GM12878 (cell line): ENCODE measurements around the gene DARS1. TPM values are rescaled to one million over a fixed set of nuclear protein-coding genes. Genes with fewer than 3 reads are reported as not detected.
A peak's percentile ranks its signal among the peaks of the same experiment; 100 is the strongest.

Source experiments
- CREM ChIP-seq: IDR thresholded peaks from 2 replicates; pipeline ENCODE4 v1.6.1; 2014; ENCODE audit warnings: antibody characterized with exemption, low read depth
- ETV6 ChIP-seq, 2 experiments: fragments of 450-650 bp in 1 of 2; IDR thresholded peaks in 1 of 2; conservative IDR thresholded peaks in 1 of 2; 2 replicates each; pipeline ENCODE4 v1.6.1; 2014; ENCODE audit warnings: antibody characterized with exemption in 1 of 2, borderline replicate concordance in 1 of 2, low read depth in 1 of 2, mild to moderate bottlenecking in 1 of 2, moderate library complexity in 1 of 2
- FOXM1 ChIP-seq: IDR thresholded peaks from 2 replicates; pipeline ENCODE4 v1.6.1; 2012; ENCODE audit warnings: low read depth, mild to moderate bottlenecking, inconsistent platforms, low read length, moderate library complexity
- GABPA ChIP-seq: IDR thresholded peaks from 2 replicates; pipeline ENCODE4 v1.6.1; 2014; ENCODE audit warnings: antibody characterized with exemption, low read depth, mild to moderate bottlenecking, inconsistent platforms
- HDAC2 ChIP-seq: fragments of 200-600 bp; sonication (generic); IDR thresholded peaks from 2 replicates; pipeline ENCODE4 v1.6.1; 2017
- IKZF2 ChIP-seq, 2 experiments: fragments of 450-650 bp; IDR thresholded peaks; 2 replicates each; pipeline ENCODE4 v1.6.1; 2017; ENCODE audit warnings: mild to moderate bottlenecking in 2 of 2, moderate library complexity in 2 of 2
- MTA2 ChIP-seq: fragments of 450-650 bp; IDR thresholded peaks from 2 replicates; pipeline ENCODE4 v1.6.1; 2016; ENCODE audit warnings: low read depth, mild to moderate bottlenecking, moderate library complexity
- MYC ChIP-seq: IDR thresholded peaks from 2 replicates; pipeline ENCODE4 v1.6.1; 2011; ENCODE audit warnings: mild to moderate bottlenecking, low read length, moderate library complexity, inconsistent platforms; ENCODE audit not compliant: insufficient read depth, insufficient replicate concordance, insufficient read length, severe bottlenecking
- NFIC ChIP-seq: IDR thresholded peaks from 2 replicates; pipeline ENCODE4 v1.6.1; 2012; ENCODE audit warnings: low read depth, mild to moderate bottlenecking, inconsistent platforms, low read length, moderate library complexity
- RCOR1 ChIP-seq: conservative IDR thresholded peaks from 2 replicates; pipeline ENCODE4 v1.6.1; 2012; ENCODE audit warnings: low read depth, low read length, improper control_type of control experiment
- SMAD5 ChIP-seq: IDR thresholded peaks from 2 replicates; pipeline ENCODE4 v1.6.1; 2016; ENCODE audit warnings: antibody characterized with exemption, low read depth
- SMC3 ChIP-seq: IDR thresholded peaks from 2 replicates; pipeline ENCODE4 v1.6.1; 2011; ENCODE audit warnings: low read length, improper control_type of control experiment, borderline replicate concordance
- SP1 ChIP-seq: IDR thresholded peaks from one replicate; pipeline ENCODE4 v1.6.1; 2011; ENCODE audit warnings: low read depth, low read length
- SUZ12 ChIP-seq: fragments of 200-600 bp; sonication (generic); IDR thresholded peaks from one replicate; pipeline ENCODE4 v1.6.1; 2018; ENCODE audit warnings: antibody characterized with exemption, mild to moderate bottlenecking; ENCODE audit not compliant: unreplicated experiment
- TARDBP ChIP-seq: IDR thresholded peaks from 2 replicates; pipeline ENCODE4 v1.6.1; 2016; ENCODE audit warnings: borderline replicate concordance
- polyA plus RNA-seq, 11 experiments: library from polyadenylated mRNA; depleted of rRNA in 4 of 11; unstranded in 6 of 11; stranded (reverse) in 5 of 11; fragments of >200 nt; fragmentation: Nextera tagmentation in 4 of 11; fragmentation: Illumina TruSeq in 1 of 11; extraction: Ambion mirVana in 4 of 11; extraction: Trizol in 1 of 11; gene quantifications; 1 replicate in 1 of 11; 2 replicates in 10 of 11; pipeline versions ENCODE4 v1.2.1 to v1.2.3, GENCODE V29; 2011 to 2016; ENCODE audit warnings: inconsistent platforms in 2 of 11, missing spikeins in 2 of 11, low read depth in 1 of 11
- total RNA-seq, 4 experiments: library from RNA; depleted of rRNA in 3 of 4; stranded (reverse); fragments of >200 nt in 3 of 4; fragmentation: Illumina TruSeq in 1 of 4; extraction: Trizol in 1 of 4; gene quantifications; 2 replicates each; pipeline versions ENCODE4 v1.2.1 to v1.2.3, GENCODE V29; 2013 to 2021
- TF ChIP-seq, protein P1 (sequence below): fragments of 150-350 bp; IDR thresholded peaks from 2 replicates; pipeline ENCODE4 v1.6.1; 2014; ENCODE audit warnings: mild to moderate bottlenecking, low read depth, low read length
- TF ChIP-seq, protein P2 (sequence below): IDR thresholded peaks from 2 replicates; pipeline ENCODE4 v1.6.1; 2012; ENCODE audit warnings: low read depth, low read length, improper control_type of control experiment
- TF ChIP-seq, protein P3 (sequence below): IDR thresholded peaks from 2 replicates; pipeline ENCODE4 v1.6.1; 2012; ENCODE audit warnings: mild to moderate bottlenecking, low read depth, low read length
- TF ChIP-seq, protein P4 (sequence below): IDR thresholded peaks from 2 replicates; pipeline ENCODE4 v1.6.1; 2011; ENCODE audit warnings: borderline replicate concordance, low read depth, mild to moderate bottlenecking, moderate library complexity, mixed read lengths, low read length; ENCODE audit not compliant: insufficient read depth; ENCODE audit errors: extremely low read length
- TF ChIP-seq, protein P5 (sequence below): fragments of 450-650 bp; IDR thresholded peaks from 2 replicates; pipeline ENCODE4 v1.6.1; 2017; ENCODE audit warnings: mild to moderate bottlenecking, moderate library complexity

Gene DARS1
- total and polyA plus RNA-seq, 10 of the 15 experiments (the other 5 are each of a cell fraction or from before 2014, with no cell fraction given), result 91.0 to 387 (median 137) TPM

DNA sequence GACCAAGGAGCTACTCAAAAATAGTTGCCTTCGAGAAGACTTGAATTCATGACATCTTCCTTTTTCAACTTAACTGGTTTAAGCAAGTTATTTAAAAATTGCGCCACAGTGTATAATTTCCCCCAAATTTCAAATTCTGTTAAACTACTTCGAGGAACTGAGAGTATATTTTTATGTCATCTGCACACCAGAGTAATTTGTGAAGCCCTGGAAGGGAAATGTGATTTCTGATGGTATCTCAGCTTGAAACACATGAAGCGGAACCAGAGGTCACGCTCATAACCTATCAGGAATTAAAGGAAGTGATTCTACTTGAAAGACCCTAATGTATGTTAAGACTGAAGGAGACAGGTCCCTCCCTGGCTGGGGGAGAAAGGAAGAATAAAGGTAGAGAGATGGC is 33.9 kb upstream of the DARS1 start (continued):
- TF ChIP-seq, protein P1, sequence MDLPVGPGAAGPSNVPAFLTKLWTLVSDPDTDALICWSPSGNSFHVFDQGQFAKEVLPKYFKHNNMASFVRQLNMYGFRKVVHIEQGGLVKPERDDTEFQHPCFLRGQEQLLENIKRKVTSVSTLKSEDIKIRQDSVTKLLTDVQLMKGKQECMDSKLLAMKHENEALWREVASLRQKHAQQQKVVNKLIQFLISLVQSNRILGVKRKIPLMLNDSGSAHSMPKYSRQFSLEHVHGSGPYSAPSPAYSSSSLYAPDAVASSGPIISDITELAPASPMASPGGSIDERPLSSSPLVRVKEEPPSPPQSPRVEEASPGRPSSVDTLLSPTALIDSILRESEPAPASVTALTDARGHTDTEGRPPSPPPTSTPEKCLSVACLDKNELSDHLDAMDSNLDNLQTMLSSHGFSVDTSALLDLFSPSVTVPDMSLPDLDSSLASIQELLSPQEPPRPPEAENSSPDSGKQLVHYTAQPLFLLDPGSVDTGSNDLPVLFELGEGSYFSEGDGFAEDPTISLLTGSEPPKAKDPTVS, result no peak
- TF ChIP-seq GABPA (no peak), TARDBP (no peak), CREM (peak; percentile 73), MTA2 (peak; percentile 88), SMC3 (no peak), HDAC2 (no peak), ETV6 (conservative IDR thresholded peaks at IDR 0.05 in 1 of 2, IDR thresholded peaks at IDR 0.05 in 1 of 2; ENCODE audit: borderline replicate concordance in 1 of 2, low read depth in 1 of 2) (peak in 1 of 2 experiments; percentile 73; a peak in 1 of 4 replicates), IKZF2 (IDR thresholded peaks at IDR 0.05) (peak; percentile 83 to 84; a peak in 3 of 4 replicates), SMAD5 (no peak), SP1 (no peak), RCOR1 (no peak), MYC (no peak), SUZ12 (no peak), NFIC (peak; percentile 86), FOXM1 (peak; percentile 68; the same call in 1 of the 2 replicates)
- TF ChIP-seq, protein P2, sequence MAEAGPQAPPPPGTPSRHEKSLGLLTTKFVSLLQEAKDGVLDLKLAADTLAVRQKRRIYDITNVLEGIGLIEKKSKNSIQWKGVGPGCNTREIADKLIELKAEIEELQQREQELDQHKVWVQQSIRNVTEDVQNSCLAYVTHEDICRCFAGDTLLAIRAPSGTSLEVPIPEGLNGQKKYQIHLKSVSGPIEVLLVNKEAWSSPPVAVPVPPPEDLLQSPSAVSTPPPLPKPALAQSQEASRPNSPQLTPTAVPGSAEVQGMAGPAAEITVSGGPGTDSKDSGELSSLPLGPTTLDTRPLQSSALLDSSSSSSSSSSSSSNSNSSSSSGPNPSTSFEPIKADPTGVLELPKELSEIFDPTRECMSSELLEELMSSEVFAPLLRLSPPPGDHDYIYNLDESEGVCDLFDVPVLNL, result peak; percentile 84
- TF ChIP-seq, protein P3, sequence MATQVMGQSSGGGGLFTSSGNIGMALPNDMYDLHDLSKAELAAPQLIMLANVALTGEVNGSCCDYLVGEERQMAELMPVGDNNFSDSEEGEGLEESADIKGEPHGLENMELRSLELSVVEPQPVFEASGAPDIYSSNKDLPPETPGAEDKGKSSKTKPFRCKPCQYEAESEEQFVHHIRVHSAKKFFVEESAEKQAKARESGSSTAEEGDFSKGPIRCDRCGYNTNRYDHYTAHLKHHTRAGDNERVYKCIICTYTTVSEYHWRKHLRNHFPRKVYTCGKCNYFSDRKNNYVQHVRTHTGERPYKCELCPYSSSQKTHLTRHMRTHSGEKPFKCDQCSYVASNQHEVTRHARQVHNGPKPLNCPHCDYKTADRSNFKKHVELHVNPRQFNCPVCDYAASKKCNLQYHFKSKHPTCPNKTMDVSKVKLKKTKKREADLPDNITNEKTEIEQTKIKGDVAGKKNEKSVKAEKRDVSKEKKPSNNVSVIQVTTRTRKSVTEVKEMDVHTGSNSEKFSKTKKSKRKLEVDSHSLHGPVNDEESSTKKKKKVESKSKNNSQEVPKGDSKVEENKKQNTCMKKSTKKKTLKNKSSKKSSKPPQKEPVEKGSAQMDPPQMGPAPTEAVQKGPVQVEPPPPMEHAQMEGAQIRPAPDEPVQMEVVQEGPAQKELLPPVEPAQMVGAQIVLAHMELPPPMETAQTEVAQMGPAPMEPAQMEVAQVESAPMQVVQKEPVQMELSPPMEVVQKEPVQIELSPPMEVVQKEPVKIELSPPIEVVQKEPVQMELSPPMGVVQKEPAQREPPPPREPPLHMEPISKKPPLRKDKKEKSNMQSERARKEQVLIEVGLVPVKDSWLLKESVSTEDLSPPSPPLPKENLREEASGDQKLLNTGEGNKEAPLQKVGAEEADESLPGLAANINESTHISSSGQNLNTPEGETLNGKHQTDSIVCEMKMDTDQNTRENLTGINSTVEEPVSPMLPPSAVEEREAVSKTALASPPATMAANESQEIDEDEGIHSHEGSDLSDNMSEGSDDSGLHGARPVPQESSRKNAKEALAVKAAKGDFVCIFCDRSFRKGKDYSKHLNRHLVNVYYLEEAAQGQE, result no peak
- TF ChIP-seq, protein P4, sequence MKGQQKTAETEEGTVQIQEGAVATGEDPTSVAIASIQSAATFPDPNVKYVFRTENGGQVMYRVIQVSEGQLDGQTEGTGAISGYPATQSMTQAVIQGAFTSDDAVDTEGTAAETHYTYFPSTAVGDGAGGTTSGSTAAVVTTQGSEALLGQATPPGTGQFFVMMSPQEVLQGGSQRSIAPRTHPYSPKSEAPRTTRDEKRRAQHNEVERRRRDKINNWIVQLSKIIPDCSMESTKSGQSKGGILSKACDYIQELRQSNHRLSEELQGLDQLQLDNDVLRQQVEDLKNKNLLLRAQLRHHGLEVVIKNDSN, result no peak
- TF ChIP-seq, protein P5, sequence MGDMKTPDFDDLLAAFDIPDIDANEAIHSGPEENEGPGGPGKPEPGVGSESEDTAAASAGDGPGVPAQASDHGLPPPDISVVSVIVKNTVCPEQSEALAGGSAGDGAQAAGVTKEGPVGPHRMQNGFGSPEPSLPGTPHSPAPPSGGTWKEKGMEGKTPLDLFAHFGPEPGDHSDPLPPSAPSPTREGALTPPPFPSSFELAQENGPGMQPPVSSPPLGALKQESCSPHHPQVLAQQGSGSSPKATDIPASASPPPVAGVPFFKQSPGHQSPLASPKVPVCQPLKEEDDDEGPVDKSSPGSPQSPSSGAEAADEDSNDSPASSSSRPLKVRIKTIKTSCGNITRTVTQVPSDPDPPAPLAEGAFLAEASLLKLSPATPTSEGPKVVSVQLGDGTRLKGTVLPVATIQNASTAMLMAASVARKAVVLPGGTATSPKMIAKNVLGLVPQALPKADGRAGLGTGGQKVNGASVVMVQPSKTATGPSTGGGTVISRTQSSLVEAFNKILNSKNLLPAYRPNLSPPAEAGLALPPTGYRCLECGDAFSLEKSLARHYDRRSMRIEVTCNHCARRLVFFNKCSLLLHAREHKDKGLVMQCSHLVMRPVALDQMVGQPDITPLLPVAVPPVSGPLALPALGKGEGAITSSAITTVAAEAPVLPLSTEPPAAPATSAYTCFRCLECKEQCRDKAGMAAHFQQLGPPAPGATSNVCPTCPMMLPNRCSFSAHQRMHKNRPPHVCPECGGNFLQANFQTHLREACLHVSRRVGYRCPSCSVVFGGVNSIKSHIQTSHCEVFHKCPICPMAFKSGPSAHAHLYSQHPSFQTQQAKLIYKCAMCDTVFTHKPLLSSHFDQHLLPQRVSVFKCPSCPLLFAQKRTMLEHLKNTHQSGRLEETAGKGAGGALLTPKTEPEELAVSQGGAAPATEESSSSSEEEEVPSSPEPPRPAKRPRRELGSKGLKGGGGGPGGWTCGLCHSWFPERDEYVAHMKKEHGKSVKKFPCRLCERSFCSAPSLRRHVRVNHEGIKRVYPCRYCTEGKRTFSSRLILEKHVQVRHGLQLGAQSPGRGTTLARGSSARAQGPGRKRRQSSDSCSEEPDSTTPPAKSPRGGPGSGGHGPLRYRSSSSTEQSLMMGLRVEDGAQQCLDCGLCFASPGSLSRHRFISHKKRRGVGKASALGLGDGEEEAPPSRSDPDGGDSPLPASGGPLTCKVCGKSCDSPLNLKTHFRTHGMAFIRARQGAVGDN, result peak; percentile 59
